ENCODE data around the gene SNED1.
"Not testable (repeated sequence)": the region's sequence is repeated elsewhere in the genome, so short reads cannot be mapped to it uniquely, and the experiment has no call there.

The SNED1 gene

DNA sequence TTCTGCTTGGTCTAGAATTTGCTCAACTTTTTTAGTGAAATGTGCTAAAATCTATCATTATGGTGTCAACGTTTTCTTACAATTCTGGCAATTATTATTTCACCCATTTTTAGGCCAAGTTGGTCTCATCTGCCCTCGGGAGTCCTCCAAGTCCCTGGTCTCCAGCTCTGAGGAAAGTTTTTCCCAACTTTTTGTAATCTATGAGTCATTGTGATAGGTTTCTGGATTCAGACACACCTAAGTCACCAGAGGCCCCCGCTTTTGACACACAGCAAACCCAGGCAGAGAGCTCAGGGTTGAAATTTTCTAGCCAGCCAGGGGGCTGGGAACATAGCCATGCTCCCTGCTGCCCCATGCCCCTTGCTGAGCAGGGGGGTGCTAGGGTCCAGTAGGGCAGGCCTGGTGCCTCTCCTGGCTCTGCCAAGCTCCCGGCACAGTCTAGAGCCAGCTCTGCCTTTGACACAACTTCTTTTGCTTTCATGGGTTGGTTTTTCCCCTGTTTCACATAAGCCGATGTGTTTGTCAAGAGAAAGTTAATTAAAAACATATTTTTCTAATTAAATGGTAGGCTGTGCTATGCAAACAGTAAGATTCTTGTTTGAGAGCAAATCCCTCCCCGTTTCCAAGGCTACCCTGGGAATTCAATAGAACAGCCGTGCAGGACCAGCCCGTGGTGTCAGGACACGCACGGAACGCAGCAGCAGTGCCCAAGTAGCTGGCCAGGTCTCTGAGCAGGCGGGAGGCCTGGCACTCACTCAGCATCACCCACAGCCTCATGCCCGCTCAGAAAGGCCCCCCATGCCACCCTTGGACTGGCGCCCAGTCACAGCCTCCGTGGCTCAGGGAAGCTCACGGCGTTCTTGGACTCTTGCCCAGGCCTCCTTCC, 25.5 kb upstream of the SNED1 start:
- DNase-seq: no peak

DNA sequence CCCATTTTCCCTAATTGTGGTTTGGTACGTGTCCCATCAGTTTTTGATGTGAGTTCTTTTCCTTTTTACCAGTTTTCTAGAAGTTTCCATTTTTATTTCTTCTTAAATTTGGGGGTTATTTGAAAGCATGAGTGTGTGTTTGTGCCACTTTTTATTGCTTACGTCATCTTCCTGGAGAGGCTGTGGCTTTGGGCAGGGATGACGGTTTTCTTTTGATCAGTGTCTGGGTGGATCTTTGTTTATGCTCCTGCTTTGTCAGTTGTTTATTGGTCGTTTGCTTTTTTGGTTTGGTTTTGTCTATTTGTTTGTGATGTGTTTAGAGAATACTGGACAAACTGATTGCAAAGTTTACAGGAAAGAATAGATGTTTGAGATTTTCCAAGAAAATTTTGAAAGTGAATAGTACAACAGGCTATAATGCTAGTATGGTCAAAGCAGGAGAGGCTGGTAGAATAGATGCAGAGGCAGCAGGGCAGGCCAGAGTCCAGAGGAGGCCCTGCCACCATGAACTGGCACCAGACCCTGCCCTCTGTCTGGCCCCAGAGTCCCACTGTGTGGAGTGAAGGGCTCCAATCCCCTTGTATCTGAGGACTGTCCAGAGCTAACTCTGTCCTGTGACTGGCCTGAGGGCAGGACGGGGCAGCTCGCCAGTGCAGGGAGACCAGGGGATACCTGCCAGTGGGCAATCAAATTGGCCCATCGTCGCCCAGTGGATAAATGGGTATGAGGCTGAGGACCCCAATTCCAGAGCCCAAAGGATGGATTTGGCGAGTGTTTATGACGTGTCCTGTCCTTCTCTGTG, 23.4 kb upstream of the SNED1 start:
- no peak for DNase-seq

DNA sequence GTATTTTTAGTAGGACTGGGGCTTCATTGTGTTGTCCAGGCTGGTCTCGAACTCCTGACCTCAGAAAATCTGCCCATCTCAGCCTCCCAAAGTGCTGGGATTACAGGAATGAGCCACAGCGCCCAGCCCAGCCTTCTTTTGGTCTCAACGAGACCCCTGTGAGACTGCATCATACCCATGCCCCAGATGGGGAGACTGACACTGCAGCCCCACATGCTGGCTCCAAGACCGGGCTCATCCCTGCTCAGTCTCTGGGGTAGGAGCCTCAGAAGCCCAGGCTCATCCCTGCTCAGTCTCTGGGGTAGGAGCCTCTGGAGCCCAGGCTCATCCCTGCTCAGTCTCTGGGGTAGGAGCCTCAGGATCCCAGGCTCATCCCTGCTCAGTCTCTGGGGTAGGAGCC, 22.5 kb upstream of the SNED1 start:
- DNase-seq: not testable (repeated sequence)

- no peak for DNase-seq
Measured at GRCh38 chr2:240981280-240981679, 17.1 kb upstream of the SNED1 start.

DNA sequence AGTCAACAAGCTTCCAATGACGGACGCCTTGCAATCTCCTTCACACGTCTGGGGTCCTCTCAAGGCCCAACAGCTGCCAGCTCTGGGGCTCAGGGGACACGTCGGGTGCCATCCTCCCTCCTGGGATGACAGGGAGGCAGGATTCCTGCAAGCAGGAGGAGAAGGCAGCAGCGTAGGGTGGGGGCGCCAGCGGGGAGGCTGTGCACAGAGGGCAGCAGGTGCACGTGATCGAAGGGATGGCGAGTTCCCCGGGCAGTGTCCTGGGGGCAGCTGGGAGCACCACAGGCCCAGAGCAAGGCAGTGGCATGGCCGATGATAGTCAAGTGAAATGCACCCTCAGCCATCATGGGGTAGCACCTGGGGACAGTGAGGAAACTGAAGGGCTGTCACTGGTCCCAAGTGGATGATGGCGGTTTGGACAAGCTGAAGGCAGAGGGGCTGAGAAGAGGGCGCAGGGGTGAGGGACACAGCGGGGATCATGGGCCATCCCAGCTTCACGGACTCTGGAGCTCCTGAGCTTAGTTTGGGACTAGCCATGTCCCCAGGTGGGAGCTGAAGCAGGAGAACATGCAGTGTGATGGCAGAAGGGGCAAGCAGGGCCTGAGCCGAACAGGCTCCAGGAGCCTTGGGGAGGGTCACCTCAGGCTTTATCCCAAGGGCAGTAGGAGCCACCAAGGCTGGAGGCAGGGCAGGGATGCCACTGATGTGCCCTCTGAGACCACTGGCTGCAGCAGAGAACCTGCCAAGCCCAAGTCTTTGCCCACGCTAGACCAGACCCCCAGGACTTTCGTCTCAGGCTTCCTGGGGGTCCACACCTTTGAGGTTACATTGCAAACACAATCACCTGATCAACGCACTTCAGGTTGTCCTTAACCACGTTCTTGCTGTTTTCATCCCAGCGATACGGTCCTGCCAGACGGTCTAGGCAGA, 16.3 kb upstream of the SNED1 start:
- DNase-seq: no peak

GRCh38 chr2:240982821-240983281, 15.6 kb upstream of the SNED1 start:
- DNase-seq: no peak

DNA sequence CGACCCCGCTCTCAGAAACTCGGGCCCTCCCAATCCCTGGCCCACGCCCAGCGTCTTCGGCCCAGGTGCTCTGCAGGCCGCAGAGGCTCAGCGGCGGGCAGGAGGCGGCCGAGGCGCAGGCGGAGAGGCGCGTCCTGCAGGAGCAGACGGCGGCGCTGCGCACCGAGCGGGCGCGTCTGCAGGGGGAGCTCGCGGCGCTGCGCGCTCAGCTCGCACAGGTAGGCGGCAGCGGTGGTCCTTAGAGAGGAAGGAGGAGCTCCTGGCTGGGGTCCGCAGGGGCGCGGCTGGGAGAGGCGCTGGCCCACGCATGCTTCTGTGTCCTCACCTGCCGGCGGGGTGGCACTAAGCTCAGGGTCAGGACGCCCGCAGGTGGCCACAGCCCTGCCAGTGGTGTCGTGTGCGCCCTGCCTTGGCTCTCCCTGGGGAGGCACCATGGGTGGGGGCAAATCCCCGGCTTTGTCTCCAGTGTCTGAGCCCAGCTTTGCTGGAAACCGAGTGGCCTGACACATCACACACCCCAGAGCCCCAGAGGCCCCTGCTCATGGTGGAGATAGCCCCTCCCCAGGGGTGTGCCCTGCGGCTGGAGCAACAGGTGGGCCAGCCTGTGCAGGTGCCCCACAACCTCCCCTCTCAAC, 14.9 kb upstream of the SNED1 start:
- DNase-seq: no peak

DNA sequence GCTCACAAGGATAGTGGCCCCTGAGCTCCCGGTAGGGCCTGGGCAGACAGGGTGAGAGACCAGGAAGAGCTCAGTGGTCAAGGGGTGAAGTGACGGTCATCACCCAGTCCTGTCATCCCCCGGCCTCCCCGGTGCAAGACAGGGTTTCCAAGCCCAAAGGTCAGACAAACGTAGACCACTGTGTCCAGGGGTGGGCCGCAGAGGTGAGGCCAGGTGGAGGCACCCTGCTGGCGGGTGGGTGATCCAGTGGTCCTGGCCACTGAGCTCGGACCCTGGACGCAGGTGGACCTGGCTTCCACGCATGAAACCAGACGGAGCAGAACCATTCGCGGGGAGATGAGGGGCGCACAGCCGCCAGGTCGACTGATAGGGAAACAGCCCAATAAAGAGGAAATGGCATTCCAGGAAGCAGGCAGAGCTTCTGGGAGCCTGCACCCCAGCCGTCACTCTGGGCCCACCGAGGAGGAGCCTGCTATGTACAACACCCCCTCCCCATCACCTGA, 14.4 kb upstream of the SNED1 start:
- no peak for DNase-seq

DNA sequence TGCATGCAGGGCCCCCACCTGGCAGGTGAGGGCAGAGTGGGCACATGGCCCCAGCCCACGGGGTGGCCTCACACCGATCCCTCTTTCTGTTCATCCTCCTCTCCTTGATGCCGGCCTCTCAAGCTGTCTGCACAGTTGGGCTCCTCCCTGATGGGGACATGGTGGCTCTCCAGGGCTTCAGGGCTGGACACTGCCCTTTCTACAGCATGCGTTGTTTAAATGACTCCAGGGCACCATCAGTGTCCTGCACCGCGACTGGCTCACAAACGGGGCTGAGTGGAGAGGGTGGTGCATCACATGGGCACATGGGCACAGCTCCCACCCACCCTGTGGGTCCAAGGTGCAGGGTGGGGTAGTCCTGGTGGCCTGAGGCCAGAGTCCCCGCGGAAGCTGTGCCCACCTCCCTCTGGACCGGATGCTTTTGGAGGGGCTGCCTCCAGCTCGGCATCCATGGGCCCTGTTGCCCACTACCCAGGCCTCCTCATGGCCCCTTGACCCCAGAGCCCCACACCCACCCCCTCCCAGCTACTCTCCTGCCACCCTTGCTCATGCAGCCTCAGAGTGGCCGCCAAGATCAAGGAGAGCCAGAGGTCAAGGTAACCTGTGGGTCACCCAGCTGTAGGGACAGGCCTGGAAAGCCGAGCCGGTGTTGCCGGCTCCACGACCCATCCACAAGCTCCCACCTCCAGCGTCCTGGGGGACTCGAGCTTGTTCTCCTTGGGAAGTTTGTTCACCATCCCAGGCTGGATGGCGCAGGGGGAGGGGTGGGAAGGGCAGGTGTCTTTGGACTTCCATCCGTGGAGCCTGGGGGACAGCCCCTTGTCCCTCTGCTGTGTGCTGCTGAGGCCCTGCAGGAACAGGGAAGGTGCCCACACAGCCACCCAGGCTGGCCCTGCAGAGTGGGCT, 12.3 kb upstream of the SNED1 start:
- no peak for DNase-seq

DNA sequence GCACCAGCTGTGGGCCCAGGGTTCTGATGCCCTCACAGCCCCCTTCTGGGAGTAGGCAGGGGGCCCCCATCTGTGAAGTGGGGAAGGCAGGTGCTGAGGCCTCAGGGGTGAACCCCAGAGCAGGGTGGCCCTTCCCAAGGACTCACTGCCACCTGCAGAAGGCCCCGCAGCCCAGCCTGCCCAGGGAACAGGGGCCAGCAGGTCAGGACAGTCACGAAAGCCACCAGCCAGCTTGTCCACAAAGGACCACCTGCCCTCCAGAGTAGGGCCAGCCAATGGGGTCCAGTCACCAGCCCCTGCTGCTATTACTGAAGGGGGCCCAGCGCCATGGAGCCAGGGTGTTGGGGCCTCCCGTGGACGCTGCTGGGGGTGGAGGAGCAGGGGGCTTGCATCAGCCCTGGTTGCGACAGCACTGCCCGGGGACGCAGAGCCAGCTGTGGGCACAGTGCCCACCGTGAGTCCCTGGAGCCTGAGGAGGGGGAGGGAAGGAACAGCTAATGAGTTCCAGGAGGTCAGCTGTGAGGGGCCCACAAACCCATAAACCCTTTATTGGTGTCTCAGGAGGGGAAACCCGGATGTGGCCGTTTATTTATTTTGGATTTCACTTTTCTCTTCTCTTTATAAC, 11.5 kb upstream of the SNED1 start:
- DNase-seq: no peak

DNA sequence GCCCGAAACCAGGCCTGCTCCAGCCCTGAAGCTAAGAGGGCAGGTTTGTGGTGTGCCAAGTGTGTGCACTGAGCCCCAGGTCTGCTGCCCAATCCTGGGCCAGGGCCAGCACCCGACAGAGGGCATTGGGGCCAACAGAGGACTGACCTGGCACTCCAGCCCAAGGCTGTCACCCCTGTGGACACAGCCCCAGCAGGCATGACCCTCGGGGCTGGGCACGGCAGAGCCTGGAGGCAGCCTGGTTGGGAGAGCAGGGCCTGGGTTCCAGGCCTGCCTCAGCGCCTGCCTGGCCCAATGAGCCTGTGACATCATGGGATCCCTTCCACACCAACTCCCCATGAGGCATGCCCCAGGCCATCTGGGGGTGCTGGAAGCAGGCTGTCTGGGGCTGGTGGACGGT, 10.8 kb upstream of the SNED1 start:
- DNase-seq: no peak

DNA sequence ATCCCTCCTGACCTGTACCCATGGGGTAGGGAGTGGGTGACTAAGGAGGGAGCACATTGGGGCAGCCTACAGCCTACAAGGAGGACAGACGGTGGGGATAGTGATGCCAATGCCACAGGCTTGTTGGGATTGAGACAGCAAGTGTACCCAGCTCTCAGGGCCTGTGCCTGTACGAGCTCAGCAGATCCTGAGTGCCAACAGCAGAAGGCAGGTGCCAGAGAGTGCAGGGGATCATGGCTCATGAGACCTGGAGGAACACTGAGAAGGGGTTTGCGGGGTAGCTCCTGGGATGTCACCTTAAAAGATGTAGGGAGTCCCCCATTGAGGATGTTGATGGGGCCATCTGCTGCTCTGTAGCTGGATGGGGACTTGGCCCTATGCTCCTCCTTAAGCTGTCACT, 10.3 kb upstream of the SNED1 start:
- no peak for DNase-seq

DNA sequence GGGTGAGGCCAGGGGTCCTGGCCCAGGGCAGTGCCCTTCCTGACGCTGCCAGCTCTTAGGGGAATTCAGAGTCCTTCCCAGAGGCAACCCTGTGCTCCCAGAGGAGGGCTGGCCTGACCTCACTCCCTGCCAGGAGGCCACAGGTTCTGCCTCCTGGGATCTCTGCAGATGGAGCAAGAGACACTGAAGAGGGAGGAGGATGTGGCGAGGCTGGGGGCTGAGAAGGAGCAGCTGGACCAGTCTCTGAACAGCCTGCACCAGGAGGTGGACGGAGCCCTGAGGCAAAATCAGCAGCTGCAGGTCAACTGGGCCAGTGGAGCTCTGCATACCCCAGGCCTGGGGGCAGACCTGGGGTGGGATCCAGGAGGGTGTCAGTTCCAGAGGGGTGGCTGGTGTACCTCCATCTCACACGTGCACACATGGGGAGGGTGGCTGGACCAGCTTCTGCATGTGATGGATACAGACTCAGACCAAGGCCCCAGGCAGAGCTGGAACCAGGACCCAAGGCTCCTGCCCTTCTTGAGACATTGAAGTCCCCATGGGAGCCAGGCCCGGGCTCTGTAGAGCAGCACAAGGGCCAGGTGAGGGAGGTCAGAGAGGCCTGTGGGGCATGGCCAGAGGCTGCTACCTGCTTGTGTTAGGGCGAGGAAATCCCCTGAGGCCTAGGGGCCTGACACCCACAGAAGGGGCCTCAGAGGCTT, 9.7 kb upstream of the SNED1 start:
- no peak for DNase-seq

DNA sequence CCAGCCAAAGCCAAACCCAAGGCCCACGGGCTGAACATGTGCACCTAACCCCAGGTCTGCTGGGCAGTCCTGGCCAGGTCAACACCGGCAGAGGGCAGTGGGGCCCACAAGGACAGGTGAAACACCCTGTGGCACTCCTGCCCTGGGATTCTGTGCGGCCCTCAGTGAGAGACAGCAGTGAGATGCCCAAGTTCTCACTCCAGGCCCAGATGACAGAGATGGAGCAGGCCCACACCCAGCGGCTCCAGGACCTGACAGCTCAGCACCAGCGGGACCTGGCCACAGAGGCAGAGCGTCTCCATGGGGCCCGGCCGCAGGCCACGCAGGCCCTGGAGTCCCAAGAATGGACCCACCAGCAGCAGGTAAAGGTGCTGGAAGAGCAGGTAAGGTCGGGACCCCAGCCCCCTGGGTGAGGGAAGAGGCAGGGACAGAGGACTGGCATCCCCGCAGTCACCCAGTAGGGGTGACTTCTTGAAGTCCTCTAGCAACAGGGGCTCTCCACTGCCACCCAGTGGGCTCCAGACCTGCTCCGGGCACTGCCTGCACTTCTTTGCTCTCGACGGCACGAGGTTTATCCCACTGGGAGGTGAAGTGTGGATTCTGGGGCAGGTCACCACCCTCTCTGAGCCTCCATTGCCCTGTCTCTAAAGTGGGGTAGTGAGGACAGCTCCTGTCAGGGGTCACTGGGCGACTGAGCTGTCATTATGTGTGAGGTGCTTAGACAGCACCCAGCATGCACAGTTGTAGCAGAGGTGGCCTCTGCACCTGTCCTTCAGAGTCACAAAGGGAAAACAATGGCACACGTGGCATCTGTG, 8.8 kb upstream of the SNED1 start:
- DNase-seq: no peak

DNA sequence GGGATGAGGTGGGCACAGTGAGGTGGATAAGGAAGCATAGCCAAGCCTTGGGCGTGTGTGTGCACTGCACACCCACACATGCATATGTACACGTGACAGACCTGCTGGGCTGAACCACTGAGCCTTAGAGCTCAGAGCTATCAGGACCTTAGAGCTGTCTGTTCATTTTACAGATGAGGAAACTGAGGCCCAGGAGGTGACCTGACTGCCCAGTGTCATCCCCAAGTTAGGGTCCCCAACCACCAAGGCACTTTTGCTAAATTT, 8.2 kb upstream of the SNED1 start:
- no peak for DNase-seq

- no peak for DNase-seq
Measured at GRCh38 chr2:240990726-240991377, 7.6 kb upstream of the SNED1 start.

DNA sequence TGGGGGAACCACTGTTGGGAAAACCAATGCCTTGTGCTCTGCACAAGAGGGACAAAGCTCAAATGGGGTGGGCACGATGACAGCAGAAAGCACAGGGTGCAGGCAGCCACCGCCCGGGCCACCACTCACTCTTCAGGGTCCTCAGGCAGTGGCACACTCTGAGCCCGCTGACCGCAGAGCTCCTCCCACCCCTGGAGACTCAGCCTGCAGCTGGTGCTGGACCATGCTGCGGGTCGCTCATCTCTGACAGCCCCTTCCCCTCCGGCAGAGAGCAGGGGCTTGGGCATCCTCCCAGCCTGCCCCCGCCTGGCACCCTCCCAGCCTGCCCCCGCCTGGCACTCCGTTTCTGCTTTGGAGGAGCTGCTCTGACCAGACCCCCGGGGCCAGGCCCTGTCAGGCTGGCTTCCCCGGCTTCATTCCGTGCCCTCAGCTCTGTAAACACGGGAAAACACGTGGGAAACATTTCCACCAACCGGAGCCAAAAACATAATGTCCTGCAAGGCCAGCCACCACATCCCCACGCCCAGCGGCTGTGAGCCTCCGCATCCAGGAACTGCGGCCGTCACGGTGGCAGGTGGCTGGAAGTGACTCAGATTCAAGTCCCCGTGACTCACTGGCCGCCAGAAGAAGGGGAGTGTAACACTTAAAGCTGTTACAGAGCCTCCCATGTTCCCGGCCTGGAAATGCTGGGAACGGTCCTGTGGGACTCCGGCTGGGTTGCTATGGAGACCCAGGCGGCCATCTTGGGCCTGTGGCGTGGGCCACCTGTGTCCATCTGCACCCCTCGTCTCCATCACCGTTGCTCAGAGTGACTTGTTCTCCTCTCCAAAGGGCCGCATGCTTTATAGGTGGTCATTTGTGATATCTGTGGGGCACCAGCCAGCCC, 6.8 kb upstream of the SNED1 start:
- DNase-seq: no peak

Measured in NCI-H1048 (cell line).